Esophagus squamous epithelium (tissue), 5 donors: ENCODE results near the gene LRRC10. TPM values are rescaled to one million over a fixed set of nuclear protein-coding genes. Genes with fewer than 3 reads are reported as not detected.

Experiments used
- DNase-seq: peaks from one replicate; lab custom pipeline; 2025; lab: John Stamatoyannopoulos, UW
- H3K27ac ChIP-seq, 4 donors: fragments of 200-600 bp; sonication (generic); one replicate each; pipeline ENCODE4 v1.5.1; 2016 to 2019; ENCODE audit warnings: mild to moderate bottlenecking in 1 of 4
- H3K27me3 ChIP-seq, 4 donors: fragments of 200-600 bp; sonication (generic); 1 replicate in 3 of 4; 2 replicates in 1 of 4; pipeline versions ENCODE4 v1.5.1 to v1.6.0; 2017 to 2021; ENCODE audit warnings: antibody characterized with exemption in 1 of 4
- H3K36me3 ChIP-seq, 3 donors: fragments of 200-600 bp; sonication (generic); one replicate each; pipeline ENCODE4 v1.5.1; 2016 to 2019
- H3K4me1 ChIP-seq, 3 donors: fragments of 200-600 bp; sonication (generic); one replicate each; pipeline ENCODE4 v1.5.1; 2017 to 2019
- H3K4me3 ChIP-seq, 4 donors: fragments of 200-600 bp; sonication (generic); 1 replicate in 3 of 4; 2 replicates in 1 of 4; pipeline ENCODE4 v1.5.1; 2016 to 2019; ENCODE audit warnings: mild to moderate bottlenecking in 2 of 4, moderate library complexity in 1 of 4
- H3K9me3 ChIP-seq, 3 donors: fragments of 200-600 bp; sonication (generic); one replicate each; pipeline ENCODE4 v1.5.1; 2016 to 2019
- CTCF ChIP-seq, 6 experiments: fragments of 450-650 bp in 4 of 6; fragments of 200-600 bp in 2 of 6; sonication (generic) in 2 of 6; IDR thresholded peaks; one replicate each; pipeline ENCODE4 v1.5.1; 2016 to 2019; ENCODE audit warnings: antibody characterized with exemption in 6 of 6, mild to moderate bottlenecking in 4 of 6, moderate library complexity in 4 of 6
- POLR2A ChIP-seq, 4 donors: fragments of 450-650 bp; IDR thresholded peaks; one replicate each; pipeline ENCODE4 v1.6.1; 2017; ENCODE audit warnings: antibody characterized with exemption in 4 of 4, mild to moderate bottlenecking in 4 of 4, moderate library complexity in 3 of 4
- WGBS, 2 donors: methylation state at CpG; one replicate each; pipeline ENCODE4 v1.1.5; 2018; 5-methylcytosine and 5-hydroxymethylcytosine counted together
- intact Hi-C: fragments of 100-400 bp; cut with DNase I; formaldehyde crosslinking; loops from one replicate; pipeline ENCODE4 v1.15.0; 2022
- total RNA-seq, 4 donors: library from RNA; depleted of rRNA; stranded (reverse); fragments of >200 nt; gene quantifications; one replicate each; pipeline ENCODE4 v1.1.0, GENCODE V29; 2016
- donor health status: DM: yes; HTN: yes; CAD: no.

LRRC10 gene
- not detected for total RNA-seq

- Histone ChIP-seq H3K4me3 (no peak within 1 kb of the TSS), H3K4me1 (no peaks in the 10 kb centered on the region), H3K27ac (no peak within 1 kb of the TSS), H3K36me3 (no peaks in the 10 kb centered on the region), H3K9me3 (no peaks in the 10 kb centered on the region), H3K27me3 (no peaks in the 10 kb centered on the region)
- intact Hi-C loops, result no loop called here
- 96 to 98% methylated on average over 4 to 7 of the region's 11 CpGs for WGBS, 2 donors
- DNase-seq, result no peak
- no peak for TF ChIP-seq CTCF (IDR thresholded peaks at IDR 0.05)
- no peak for TF ChIP-seq POLR2A (IDR thresholded peaks at IDR 0.05)
These were observed at the start of gene LRRC10 for GRCh38 chr12:69610729-69611128. Gene LRRC10, minus strand, starts transcription at chr12:69610907. Its CDS starts 69 bp downstream, at chr12:69610838.

GRCh38 chr12:69660164-69660863, 49.6 kb upstream of the LRRC10 start:
- no peak for TF ChIP-seq POLR2A (IDR thresholded peaks at IDR 0.05)
- TF ChIP-seq CTCF (IDR thresholded peaks at IDR 0.05), result no peak
- H3K36me3 ChIP-seq, result no peaks in the 10 kb centered on the region
- H3K27me3 ChIP-seq, result peaks cover 0 to 3% (median 0%) of the 10 kb centered on the region in 4 donors
- 67 to 84% methylated on average over 1 of the region's 1 CpG for WGBS, 2 donors
- no peaks in the 10 kb centered on the region for H3K9me3 ChIP-seq
- H3K27ac ChIP-seq, result no peak overlapping the region
- intact Hi-C loops, result no loop called here
- no peaks in the 10 kb centered on the region for H3K4me1 ChIP-seq
- no peak for DNase-seq
- no peak overlapping the region for H3K4me3 ChIP-seq

- Histone ChIP-seq H3K9me3 (no peaks in the 10 kb centered on the region), H3K27ac (no peak overlapping the region), H3K4me1 (no peaks in the 10 kb centered on the region), H3K36me3 (no peaks in the 10 kb centered on the region), H3K27me3 (peaks cover 0 to 6% (median 0%) of the 10 kb centered on the region in 4 donors), H3K4me3 (no peak overlapping the region)
- no peak for DNase-seq
- 50 to 53% methylated on average over 2 of the region's 2 CpGs for WGBS, 2 donors
- intact Hi-C loops, result no loop called here
- TF ChIP-seq CTCF (IDR thresholded peaks at IDR 0.05), result no peak
- TF ChIP-seq POLR2A (IDR thresholded peaks at IDR 0.05), result no peak
These were observed 47.5 kb upstream of the LRRC10 start for GRCh38 chr12:69658203-69658602.

GRCh38 chr12:69657376-69658137, 46.9 kb upstream of the LRRC10 start:
- TF ChIP-seq POLR2A (IDR thresholded peaks at IDR 0.05), result no peak
- TF ChIP-seq CTCF (IDR thresholded peaks at IDR 0.05), result no peak
- H3K27me3 ChIP-seq, result peaks cover 0 to 6% (median 0%) of the 10 kb centered on the region in 4 donors
- H3K27ac ChIP-seq, result no peak overlapping the region
- no peaks in the 10 kb centered on the region for H3K4me1 ChIP-seq
- 67 to 74% methylated on average over 8 to 9 of the region's 9 CpGs for WGBS, 2 donors
- H3K36me3 ChIP-seq, result no peaks in the 10 kb centered on the region
- no peaks in the 10 kb centered on the region for H3K9me3 ChIP-seq
- DNase-seq, result no peak
- intact Hi-C loops, result no loop called here
- no peak overlapping the region for H3K4me3 ChIP-seq
